Measurements from ENCODE around the gene CUX1. TPM values are rescaled to one million over a fixed set of nuclear protein-coding genes. Genes with fewer than 3 reads are reported as not detected.
A peak's percentile ranks its signal among the peaks of the same experiment; 100 is the strongest.

CUX1 gene
- total RNA-seq, 1 experiment from 2014 or later: 53.5 TPM

DNA sequence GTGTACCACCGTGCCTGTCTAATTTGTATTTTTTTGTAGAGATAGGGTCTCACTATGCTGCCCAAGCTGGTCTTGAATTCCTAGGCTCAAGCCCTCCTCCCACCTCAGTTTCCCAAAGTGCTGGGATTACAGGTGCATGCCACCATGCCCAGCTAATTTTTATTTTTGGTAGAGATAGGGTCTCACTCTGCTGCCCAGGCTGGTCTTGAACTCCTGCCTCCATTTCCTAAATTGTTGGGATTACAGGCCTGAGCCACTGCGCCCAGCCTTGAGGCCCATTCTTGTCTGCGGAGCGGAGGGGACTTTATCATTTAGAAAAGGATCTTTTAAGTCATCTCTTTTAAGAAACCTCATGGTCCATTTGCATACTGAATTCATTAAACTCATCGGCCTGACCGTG lies 247.8 kb downstream of the CUX1 start:
- H2AK5ac ChIP-seq (ENCODE audit: insufficient read length, low read length): no peak overlapping the region
- H3K23me2 ChIP-seq (ENCODE audit: insufficient read length, low read depth, low read length, poor library complexity, severe bottlenecking): no peaks in the 10 kb centered on the region
- H3T11ph ChIP-seq (ENCODE audit: low read length): no peak overlapping the region
- H3K79me1 ChIP-seq (ENCODE audit: insufficient read depth, low read depth, low read length, poor library complexity, severe bottlenecking): peaks cover 2% of the 10 kb centered on the region
- no peak overlapping the region for H4K8ac ChIP-seq (replicated peaks; ENCODE audit: insufficient read length, low read depth, low read length)
- no peak overlapping the region for H4K91ac ChIP-seq (ENCODE audit: insufficient read length, low read depth, low read length)
- peaks cover 8% of the 10 kb centered on the region for H4K20me1 ChIP-seq (ENCODE audit: control insufficient read depth, insufficient read depth, insufficient read length)
- H3K4me3 Mint-ChIP-seq: no peak overlapping the region
- no peaks in the 10 kb centered on the region for H3K9me3 ChIP-seq (ENCODE audit: control insufficient read depth, low read depth, low read length)
- no peak overlapping the region for H3K27ac ChIP-seq (ENCODE audit: insufficient read length, low read depth, low read length)
- no peak overlapping the region for H3K23ac ChIP-seq (ENCODE audit: insufficient read length, low read depth, low read length)
- DNase-seq: no peak
- H2AFZ ChIP-seq (ENCODE audit: low read length): no peak overlapping the region
- no peaks in the 10 kb centered on the region for H3K9me3 Mint-ChIP-seq
- H2BK120ac ChIP-seq (ENCODE audit: low read depth, low read length, poor library complexity, severe bottlenecking): no peak overlapping the region
- H3K4me2 ChIP-seq (ENCODE audit: insufficient read depth, insufficient read length, low read length): no peak overlapping the region
- H3K27me3 ChIP-seq (ENCODE audit: insufficient read depth, low read length): no peaks in the 10 kb centered on the region
- H3K27ac Mint-ChIP-seq: peak overlapping the region in 1 of 3 experiments; percentile 23; a peak in 2 of 7 replicates
- H3K9ac ChIP-seq (ENCODE audit: extremely low read depth, insufficient read length, low read length): no peak overlapping the region
- no peak overlapping the region for H2BK5ac ChIP-seq (ENCODE audit: insufficient read length, low read length)
- H3K4ac ChIP-seq (ENCODE audit: low read depth, low read length): no peak overlapping the region
- H3K4me1 Mint-ChIP-seq: peaks cover 23 to 26% of the 10 kb centered on the region in 2 experiments
- H2BK15ac ChIP-seq (ENCODE audit: low read depth, low read length): no peak overlapping the region
- H3K27me3 Mint-ChIP-seq (ENCODE audit: low read depth): no peaks in the 10 kb centered on the region
- TF ChIP-seq, protein P1, sequence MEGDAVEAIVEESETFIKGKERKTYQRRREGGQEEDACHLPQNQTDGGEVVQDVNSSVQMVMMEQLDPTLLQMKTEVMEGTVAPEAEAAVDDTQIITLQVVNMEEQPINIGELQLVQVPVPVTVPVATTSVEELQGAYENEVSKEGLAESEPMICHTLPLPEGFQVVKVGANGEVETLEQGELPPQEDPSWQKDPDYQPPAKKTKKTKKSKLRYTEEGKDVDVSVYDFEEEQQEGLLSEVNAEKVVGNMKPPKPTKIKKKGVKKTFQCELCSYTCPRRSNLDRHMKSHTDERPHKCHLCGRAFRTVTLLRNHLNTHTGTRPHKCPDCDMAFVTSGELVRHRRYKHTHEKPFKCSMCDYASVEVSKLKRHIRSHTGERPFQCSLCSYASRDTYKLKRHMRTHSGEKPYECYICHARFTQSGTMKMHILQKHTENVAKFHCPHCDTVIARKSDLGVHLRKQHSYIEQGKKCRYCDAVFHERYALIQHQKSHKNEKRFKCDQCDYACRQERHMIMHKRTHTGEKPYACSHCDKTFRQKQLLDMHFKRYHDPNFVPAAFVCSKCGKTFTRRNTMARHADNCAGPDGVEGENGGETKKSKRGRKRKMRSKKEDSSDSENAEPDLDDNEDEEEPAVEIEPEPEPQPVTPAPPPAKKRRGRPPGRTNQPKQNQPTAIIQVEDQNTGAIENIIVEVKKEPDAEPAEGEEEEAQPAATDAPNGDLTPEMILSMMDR (conservative IDR thresholded peaks at IDR 0.05): no peak
- no CpG with 5 or more reads among the region's 6 CpGs for WGBS (ENCODE audit: extremely low coverage, insufficient read length, low lambda C conversion rate)
- peaks cover 2% of the 10 kb centered on the region; the same call in 1 of the 2 replicates for H3K79me2 ChIP-seq (ENCODE audit: insufficient read depth, low read length)
- peaks cover 2% of the 10 kb centered on the region for H3K4me1 ChIP-seq (ENCODE audit: insufficient read depth, low read length)
- H3K18ac ChIP-seq (ENCODE audit: insufficient read length, low read depth, low read length): no peak overlapping the region
- H2BK20ac ChIP-seq (ENCODE audit: low read depth, low read length, poor library complexity, severe bottlenecking): no peak overlapping the region
- H2BK12ac ChIP-seq (ENCODE audit: insufficient read length, low read depth, low read length): no peak overlapping the region
- no peak overlapping the region for H3K14ac ChIP-seq (ENCODE audit: insufficient read depth, low read length)
- H3K36me3 Mint-ChIP-seq (ENCODE audit: insufficient read depth in 1 of 3, low read depth in 3 of 3): peaks cover 5 to 14% (median 8%) of the 10 kb centered on the region in 3 experiments
- no peak overlapping the region for H4K5ac ChIP-seq (ENCODE audit: insufficient read length, low read depth, low read length)
- H3K56ac ChIP-seq (ENCODE audit: insufficient read length, low read depth, low read length): no peak overlapping the region

Data from H9 (cell line).